ENCODE measurements around the gene STK11. TPM values are rescaled to one million over a fixed set of nuclear protein-coding genes. Genes with fewer than 3 reads are reported as not detected.
"Not testable (repeated sequence)": the region's sequence is repeated elsewhere in the genome, so short reads cannot be mapped to it uniquely, and the experiment has no call there.

Gene STK11
- total RNA-seq, 3 donors from 2014 or later = 64.4 to 72.0 (median 69.8) TPM

- Mint-ChIP-seq H3K4me1 (ENCODE audit: low read depth) (peaks cover 34% of the 10 kb centered on the region), H3K27me3 (ENCODE audit: low read depth) (no peaks in the 10 kb centered on the region), H3K9me3 (no peaks in the 10 kb centered on the region), H3K4me3 (peak within 1 kb of the TSS; percentile 88), H3K36me3 (ENCODE audit: insufficient read depth) (peaks cover 7% of the 10 kb centered on the region)
- DNase-seq (peak; percentile 91), ATAC-seq (peak; percentile 83 to 88)
These were observed 31.5 kb upstream of the STK11 start, which contains the start of gene SBNO2 for GRCh38 chr19:1173845-1174809. Gene SBNO2 (minus strand): TSS chr19:1174268. CDS start chr19:1154276, 19,992 bp downstream.

- peaks cover 3% of the 10 kb centered on the region for H3K27me3 Mint-ChIP-seq (ENCODE audit: low read depth)
- H3K9me3 Mint-ChIP-seq = no peaks in the 10 kb centered on the region
- no peak for DNase-seq
- peaks cover 19% of the 10 kb centered on the region for H3K4me1 Mint-ChIP-seq (ENCODE audit: low read depth)
- ATAC-seq = no peak
- no peaks in the 10 kb centered on the region for H3K36me3 Mint-ChIP-seq (ENCODE audit: insufficient read depth)
- no peak overlapping the region for H3K4me3 Mint-ChIP-seq
These were observed 28.1 kb upstream of the STK11 start for GRCh38 chr19:1177322-1178114.

- ATAC-seq = no peak
- peaks cover 8% of the 10 kb centered on the region for H3K4me1 Mint-ChIP-seq (ENCODE audit: low read depth)
- no peak for DNase-seq
- H3K4me3 Mint-ChIP-seq = no peak overlapping the region
- peaks cover 3% of the 10 kb centered on the region for H3K27me3 Mint-ChIP-seq (ENCODE audit: low read depth)
- H3K36me3 Mint-ChIP-seq (ENCODE audit: insufficient read depth) = no peaks in the 10 kb centered on the region
- no peaks in the 10 kb centered on the region for H3K9me3 Mint-ChIP-seq
These were observed 24.0 kb upstream of the STK11 start for GRCh38 chr19:1181606-1182005.

GRCh38 chr19:1182068-1182467, 23.5 kb upstream of the STK11 start:
- no peaks in the 10 kb centered on the region for H3K9me3 Mint-ChIP-seq

GRCh38 chr19:1182727-1183126, 22.9 kb upstream of the STK11 start:
- DNase-seq (no peak), ATAC-seq (no peak)
- no peak overlapping the region for H3K4me3 Mint-ChIP-seq
- peaks cover 8% of the 10 kb centered on the region for H3K4me1 Mint-ChIP-seq (ENCODE audit: low read depth)
- H3K36me3 Mint-ChIP-seq (ENCODE audit: insufficient read depth) = no peaks in the 10 kb centered on the region
- no peaks in the 10 kb centered on the region for H3K9me3 Mint-ChIP-seq
- H3K27me3 Mint-ChIP-seq (ENCODE audit: low read depth) = peaks cover 3% of the 10 kb centered on the region

More at GRCh38 chr19:1182068-1182467, 23.5 kb upstream of the STK11 start:
- Mint-ChIP-seq H3K4me3 (no peak overlapping the region), H3K27me3 (ENCODE audit: low read depth) (peaks cover 3% of the 10 kb centered on the region), H3K4me1 (ENCODE audit: low read depth) (peaks cover 8% of the 10 kb centered on the region), H3K36me3 (ENCODE audit: insufficient read depth) (no peaks in the 10 kb centered on the region)
- no peak for DNase-seq
- ATAC-seq = no peak

- DNase-seq (no peak), ATAC-seq (no peak)
- Mint-ChIP-seq H3K4me3 (no peak overlapping the region), H3K4me1 (ENCODE audit: low read depth) (peaks cover 8% of the 10 kb centered on the region), H3K36me3 (ENCODE audit: insufficient read depth) (no peaks in the 10 kb centered on the region), H3K27me3 (ENCODE audit: low read depth) (peaks cover 3% of the 10 kb centered on the region), H3K9me3 (no peaks in the 10 kb centered on the region)
These were observed 21.9 kb upstream of the STK11 start for GRCh38 chr19:1183543-1184172.

GRCh38 chr19:1189419-1189818, 16.2 kb upstream of the STK11 start:
- no peaks in the 10 kb centered on the region for H3K36me3 Mint-ChIP-seq (ENCODE audit: insufficient read depth)
- peaks cover 18% of the 10 kb centered on the region for H3K4me1 Mint-ChIP-seq (ENCODE audit: low read depth)
- H3K27me3 Mint-ChIP-seq (ENCODE audit: low read depth) = no peaks in the 10 kb centered on the region
- DNase-seq (peak; percentile 52), ATAC-seq (peak; percentile 81)
- H3K9me3 Mint-ChIP-seq = no peaks in the 10 kb centered on the region
- H3K4me3 Mint-ChIP-seq = no peak overlapping the region

GRCh38 chr19:1199531-1199930, 6.0 kb upstream of the STK11 start:
- no peaks in the 10 kb centered on the region for H3K9me3 Mint-ChIP-seq
- DNase-seq = no peak
- no peak overlapping the region for H3K4me3 Mint-ChIP-seq
- peaks cover 14% of the 10 kb centered on the region for H3K4me1 Mint-ChIP-seq (ENCODE audit: low read depth)
- no peak for ATAC-seq
- H3K27me3 Mint-ChIP-seq (ENCODE audit: low read depth) = no peaks in the 10 kb centered on the region
- H3K36me3 Mint-ChIP-seq (ENCODE audit: insufficient read depth) = no peaks in the 10 kb centered on the region

GRCh38 chr19:1200614-1201013, 5.0 kb upstream of the STK11 start:
- H3K27me3 Mint-ChIP-seq (ENCODE audit: low read depth); ATAC-seq; H3K36me3 Mint-ChIP-seq (ENCODE audit: insufficient read depth); H3K4me3 Mint-ChIP-seq; H3K9me3 Mint-ChIP-seq; DNase-seq: not testable (repeated sequence)
- H3K4me1 Mint-ChIP-seq (ENCODE audit: low read depth) = peaks cover 15% of the 10 kb centered on the region

- Mint-ChIP-seq H3K9me3 (no peaks in the 10 kb centered on the region), H3K27me3 (ENCODE audit: low read depth) (no peaks in the 10 kb centered on the region), H3K36me3 (ENCODE audit: insufficient read depth) (peaks cover 2% of the 10 kb centered on the region), H3K4me3 (peak overlapping the region; percentile 90), H3K4me1 (ENCODE audit: low read depth) (peaks cover 35% of the 10 kb centered on the region)
- DNase-seq (no peak), ATAC-seq (no peak)
These were observed 729 bp downstream of the STK11 start for GRCh38 chr19:1206150-1206863.

- Mint-ChIP-seq H3K36me3 (ENCODE audit: insufficient read depth) (peaks cover 6% of the 10 kb centered on the region), H3K9me3 (no peaks in the 10 kb centered on the region), H3K4me1 (ENCODE audit: low read depth) (peaks cover 40% of the 10 kb centered on the region), H3K4me3 (peak overlapping the region; percentile 90), H3K27me3 (ENCODE audit: low read depth) (no peaks in the 10 kb centered on the region)
- ATAC-seq (no peak), DNase-seq (no peak)
These were observed 1.4 kb downstream of the STK11 start for GRCh38 chr19:1206864-1207450.

- ATAC-seq; DNase-seq; H3K9me3 Mint-ChIP-seq; H3K27me3 Mint-ChIP-seq (ENCODE audit: low read depth); H3K4me3 Mint-ChIP-seq: not testable (repeated sequence)
- peaks cover 12% of the 10 kb centered on the region for H3K36me3 Mint-ChIP-seq (ENCODE audit: insufficient read depth)
- peaks cover 39% of the 10 kb centered on the region for H3K4me1 Mint-ChIP-seq (ENCODE audit: low read depth)
These were observed 3.3 kb downstream of the STK11 start for GRCh38 chr19:1208830-1209229.

GRCh38 chr19:1210227-1210538, 4.6 kb downstream of the STK11 start:
- H3K9me3 Mint-ChIP-seq = no peaks in the 10 kb centered on the region
- ATAC-seq (no peak), DNase-seq (no peak)
- peak overlapping the region; percentile 54 for H3K4me3 Mint-ChIP-seq
- H3K27me3 Mint-ChIP-seq (ENCODE audit: low read depth) = no peaks in the 10 kb centered on the region
- H3K36me3 Mint-ChIP-seq (ENCODE audit: insufficient read depth) = peaks cover 13% of the 10 kb centered on the region
- H3K4me1 Mint-ChIP-seq (ENCODE audit: low read depth) = peaks cover 38% of the 10 kb centered on the region
